ENCODE data around the gene MAPK11. TPM values are rescaled to one million over a fixed set of nuclear protein-coding genes. Genes with fewer than 3 reads are reported as not detected.

MAPK11 gene
- total and polyA plus RNA-seq, 9 of the 15 experiments (the other 6 are each of a cell fraction or from before 2014, with no cell fraction given), result 0.06 to 14.6 (median 5.3) TPM

DNA sequence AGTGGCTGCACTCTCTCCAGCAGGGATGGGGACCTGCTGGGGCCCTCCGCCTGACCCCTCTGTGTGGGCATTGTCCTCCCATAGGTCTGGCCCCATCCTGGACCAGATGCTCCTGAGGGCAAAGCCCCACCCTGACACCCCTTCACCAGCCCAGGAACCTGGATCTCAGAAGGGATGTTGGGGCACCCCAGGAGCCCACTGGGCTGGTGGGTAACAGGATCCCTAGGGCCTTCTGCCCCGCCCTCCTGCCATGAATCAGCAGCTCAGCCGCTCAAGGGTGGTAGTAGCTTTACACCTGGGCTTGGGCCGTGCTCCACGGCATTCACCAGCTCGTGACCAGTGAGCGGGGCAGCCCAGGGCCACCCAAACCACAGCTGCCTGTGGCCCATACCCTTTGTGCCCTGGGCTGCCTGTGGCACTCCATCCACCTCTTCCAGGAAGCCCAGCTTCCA lies 7.7 kb downstream of the MAPK11 start (continued):
- no peak for TF ChIP-seq CHD4 (IDR thresholded peaks at IDR 0.05; ENCODE audit: insufficient read depth, insufficient replicate concordance, low read depth, low read length, poor library complexity, severe bottlenecking)
- TF ChIP-seq ETV6 (IDR thresholded peaks at IDR 0.05; ENCODE audit: borderline replicate concordance in 1 of 2, low read depth in 2 of 2, low read length in 1 of 2), result no peak
- TF ChIP-seq ETV6 (CRISPR knock-in tag; IDR thresholded peaks at IDR 0.05; ENCODE audit: borderline replicate concordance), result no peak
- TF ChIP-seq HNRNPH1 (optimal IDR thresholded peaks at IDR 0.05; ENCODE audit: low read depth, low read length), result no peak
- TF ChIP-seq POLR2G (IDR thresholded peaks at IDR 0.05; ENCODE audit: low read depth, low read length), result peak; percentile 51
- no peak for TF ChIP-seq CXXC5 (CRISPR knock-in tag; IDR thresholded peaks at IDR 0.05)
- no peak for TF ChIP-seq CBX1 (IDR thresholded peaks at IDR 0.05; ENCODE audit: low read depth)
- no peak for TF ChIP-seq MCM7 (IDR thresholded peaks at IDR 0.05)
- TF ChIP-seq, protein P1, sequence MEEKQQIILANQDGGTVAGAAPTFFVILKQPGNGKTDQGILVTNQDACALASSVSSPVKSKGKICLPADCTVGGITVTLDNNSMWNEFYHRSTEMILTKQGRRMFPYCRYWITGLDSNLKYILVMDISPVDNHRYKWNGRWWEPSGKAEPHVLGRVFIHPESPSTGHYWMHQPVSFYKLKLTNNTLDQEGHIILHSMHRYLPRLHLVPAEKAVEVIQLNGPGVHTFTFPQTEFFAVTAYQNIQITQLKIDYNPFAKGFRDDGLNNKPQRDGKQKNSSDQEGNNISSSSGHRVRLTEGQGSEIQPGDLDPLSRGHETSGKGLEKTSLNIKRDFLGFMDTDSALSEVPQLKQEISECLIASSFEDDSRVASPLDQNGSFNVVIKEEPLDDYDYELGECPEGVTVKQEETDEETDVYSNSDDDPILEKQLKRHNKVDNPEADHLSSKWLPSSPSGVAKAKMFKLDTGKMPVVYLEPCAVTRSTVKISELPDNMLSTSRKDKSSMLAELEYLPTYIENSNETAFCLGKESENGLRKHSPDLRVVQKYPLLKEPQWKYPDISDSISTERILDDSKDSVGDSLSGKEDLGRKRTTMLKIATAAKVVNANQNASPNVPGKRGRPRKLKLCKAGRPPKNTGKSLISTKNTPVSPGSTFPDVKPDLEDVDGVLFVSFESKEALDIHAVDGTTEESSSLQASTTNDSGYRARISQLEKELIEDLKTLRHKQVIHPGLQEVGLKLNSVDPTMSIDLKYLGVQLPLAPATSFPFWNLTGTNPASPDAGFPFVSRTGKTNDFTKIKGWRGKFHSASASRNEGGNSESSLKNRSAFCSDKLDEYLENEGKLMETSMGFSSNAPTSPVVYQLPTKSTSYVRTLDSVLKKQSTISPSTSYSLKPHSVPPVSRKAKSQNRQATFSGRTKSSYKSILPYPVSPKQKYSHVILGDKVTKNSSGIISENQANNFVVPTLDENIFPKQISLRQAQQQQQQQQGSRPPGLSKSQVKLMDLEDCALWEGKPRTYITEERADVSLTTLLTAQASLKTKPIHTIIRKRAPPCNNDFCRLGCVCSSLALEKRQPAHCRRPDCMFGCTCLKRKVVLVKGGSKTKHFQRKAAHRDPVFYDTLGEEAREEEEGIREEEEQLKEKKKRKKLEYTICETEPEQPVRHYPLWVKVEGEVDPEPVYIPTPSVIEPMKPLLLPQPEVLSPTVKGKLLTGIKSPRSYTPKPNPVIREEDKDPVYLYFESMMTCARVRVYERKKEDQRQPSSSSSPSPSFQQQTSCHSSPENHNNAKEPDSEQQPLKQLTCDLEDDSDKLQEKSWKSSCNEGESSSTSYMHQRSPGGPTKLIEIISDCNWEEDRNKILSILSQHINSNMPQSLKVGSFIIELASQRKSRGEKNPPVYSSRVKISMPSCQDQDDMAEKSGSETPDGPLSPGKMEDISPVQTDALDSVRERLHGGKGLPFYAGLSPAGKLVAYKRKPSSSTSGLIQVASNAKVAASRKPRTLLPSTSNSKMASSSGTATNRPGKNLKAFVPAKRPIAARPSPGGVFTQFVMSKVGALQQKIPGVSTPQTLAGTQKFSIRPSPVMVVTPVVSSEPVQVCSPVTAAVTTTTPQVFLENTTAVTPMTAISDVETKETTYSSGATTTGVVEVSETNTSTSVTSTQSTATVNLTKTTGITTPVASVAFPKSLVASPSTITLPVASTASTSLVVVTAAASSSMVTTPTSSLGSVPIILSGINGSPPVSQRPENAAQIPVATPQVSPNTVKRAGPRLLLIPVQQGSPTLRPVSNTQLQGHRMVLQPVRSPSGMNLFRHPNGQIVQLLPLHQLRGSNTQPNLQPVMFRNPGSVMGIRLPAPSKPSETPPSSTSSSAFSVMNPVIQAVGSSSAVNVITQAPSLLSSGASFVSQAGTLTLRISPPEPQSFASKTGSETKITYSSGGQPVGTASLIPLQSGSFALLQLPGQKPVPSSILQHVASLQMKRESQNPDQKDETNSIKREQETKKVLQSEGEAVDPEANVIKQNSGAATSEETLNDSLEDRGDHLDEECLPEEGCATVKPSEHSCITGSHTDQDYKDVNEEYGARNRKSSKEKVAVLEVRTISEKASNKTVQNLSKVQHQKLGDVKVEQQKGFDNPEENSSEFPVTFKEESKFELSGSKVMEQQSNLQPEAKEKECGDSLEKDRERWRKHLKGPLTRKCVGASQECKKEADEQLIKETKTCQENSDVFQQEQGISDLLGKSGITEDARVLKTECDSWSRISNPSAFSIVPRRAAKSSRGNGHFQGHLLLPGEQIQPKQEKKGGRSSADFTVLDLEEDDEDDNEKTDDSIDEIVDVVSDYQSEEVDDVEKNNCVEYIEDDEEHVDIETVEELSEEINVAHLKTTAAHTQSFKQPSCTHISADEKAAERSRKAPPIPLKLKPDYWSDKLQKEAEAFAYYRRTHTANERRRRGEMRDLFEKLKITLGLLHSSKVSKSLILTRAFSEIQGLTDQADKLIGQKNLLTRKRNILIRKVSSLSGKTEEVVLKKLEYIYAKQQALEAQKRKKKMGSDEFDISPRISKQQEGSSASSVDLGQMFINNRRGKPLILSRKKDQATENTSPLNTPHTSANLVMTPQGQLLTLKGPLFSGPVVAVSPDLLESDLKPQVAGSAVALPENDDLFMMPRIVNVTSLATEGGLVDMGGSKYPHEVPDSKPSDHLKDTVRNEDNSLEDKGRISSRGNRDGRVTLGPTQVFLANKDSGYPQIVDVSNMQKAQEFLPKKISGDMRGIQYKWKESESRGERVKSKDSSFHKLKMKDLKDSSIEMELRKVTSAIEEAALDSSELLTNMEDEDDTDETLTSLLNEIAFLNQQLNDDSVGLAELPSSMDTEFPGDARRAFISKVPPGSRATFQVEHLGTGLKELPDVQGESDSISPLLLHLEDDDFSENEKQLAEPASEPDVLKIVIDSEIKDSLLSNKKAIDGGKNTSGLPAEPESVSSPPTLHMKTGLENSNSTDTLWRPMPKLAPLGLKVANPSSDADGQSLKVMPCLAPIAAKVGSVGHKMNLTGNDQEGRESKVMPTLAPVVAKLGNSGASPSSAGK (IDR thresholded peaks at IDR 0.05), result no peak
- TF ChIP-seq, protein P2, sequence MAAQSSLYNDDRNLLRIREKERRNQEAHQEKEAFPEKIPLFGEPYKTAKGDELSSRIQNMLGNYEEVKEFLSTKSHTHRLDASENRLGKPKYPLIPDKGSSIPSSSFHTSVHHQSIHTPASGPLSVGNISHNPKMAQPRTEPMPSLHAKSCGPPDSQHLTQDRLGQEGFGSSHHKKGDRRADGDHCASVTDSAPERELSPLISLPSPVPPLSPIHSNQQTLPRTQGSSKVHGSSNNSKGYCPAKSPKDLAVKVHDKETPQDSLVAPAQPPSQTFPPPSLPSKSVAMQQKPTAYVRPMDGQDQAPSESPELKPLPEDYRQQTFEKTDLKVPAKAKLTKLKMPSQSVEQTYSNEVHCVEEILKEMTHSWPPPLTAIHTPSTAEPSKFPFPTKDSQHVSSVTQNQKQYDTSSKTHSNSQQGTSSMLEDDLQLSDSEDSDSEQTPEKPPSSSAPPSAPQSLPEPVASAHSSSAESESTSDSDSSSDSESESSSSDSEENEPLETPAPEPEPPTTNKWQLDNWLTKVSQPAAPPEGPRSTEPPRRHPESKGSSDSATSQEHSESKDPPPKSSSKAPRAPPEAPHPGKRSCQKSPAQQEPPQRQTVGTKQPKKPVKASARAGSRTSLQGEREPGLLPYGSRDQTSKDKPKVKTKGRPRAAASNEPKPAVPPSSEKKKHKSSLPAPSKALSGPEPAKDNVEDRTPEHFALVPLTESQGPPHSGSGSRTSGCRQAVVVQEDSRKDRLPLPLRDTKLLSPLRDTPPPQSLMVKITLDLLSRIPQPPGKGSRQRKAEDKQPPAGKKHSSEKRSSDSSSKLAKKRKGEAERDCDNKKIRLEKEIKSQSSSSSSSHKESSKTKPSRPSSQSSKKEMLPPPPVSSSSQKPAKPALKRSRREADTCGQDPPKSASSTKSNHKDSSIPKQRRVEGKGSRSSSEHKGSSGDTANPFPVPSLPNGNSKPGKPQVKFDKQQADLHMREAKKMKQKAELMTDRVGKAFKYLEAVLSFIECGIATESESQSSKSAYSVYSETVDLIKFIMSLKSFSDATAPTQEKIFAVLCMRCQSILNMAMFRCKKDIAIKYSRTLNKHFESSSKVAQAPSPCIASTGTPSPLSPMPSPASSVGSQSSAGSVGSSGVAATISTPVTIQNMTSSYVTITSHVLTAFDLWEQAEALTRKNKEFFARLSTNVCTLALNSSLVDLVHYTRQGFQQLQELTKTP (IDR thresholded peaks at IDR 0.05; ENCODE audit: low read depth in 1 of 2, partially characterized antibody in 2 of 2), result no peak
- no peak for TF ChIP-seq HMGN3 (IDR thresholded peaks at IDR 0.05; ENCODE audit: borderline replicate concordance, extremely low read depth, insufficient read length, low read depth, low read length)
- TF ChIP-seq HLTF (IDR thresholded peaks at IDR 0.05), result no peak
- no peak for TF ChIP-seq ZNF12 (CRISPR knock-in tag; IDR thresholded peaks at IDR 0.05)

Data from K562 (cell line).